Measurements from ENCODE around the gene TCF7L2.

The TCF7L2 gene

DNA sequence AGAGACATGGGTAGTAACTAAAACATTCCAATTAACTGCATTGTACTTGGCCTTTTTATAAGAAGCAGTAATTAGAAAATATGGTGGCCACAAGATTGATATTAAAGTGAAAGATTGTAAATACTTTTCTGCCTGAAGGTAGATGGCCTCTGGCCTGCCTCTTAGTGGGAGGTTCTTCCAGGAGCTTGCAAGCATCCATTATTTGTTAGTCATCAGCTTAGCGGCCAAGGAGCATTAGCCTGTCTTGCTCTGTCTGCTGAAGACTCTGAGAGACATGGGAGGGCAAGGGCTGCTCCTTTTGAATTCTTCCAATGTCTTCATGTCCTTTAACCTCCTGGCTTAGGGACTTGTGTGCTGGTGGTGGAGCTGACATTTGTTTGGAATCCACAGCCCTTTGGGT is 80.4 kb downstream of the TCF7L2 start:
- ATAC-seq (replicated peaks) (no peak), DNase-seq (no peak)
- Mint-ChIP-seq H3K36me3 (ENCODE audit: insufficient read depth) (peaks cover 6% of the 10 kb centered on the region), H3K9me3 (no peaks in the 10 kb centered on the region), H3K4me3 (no peak overlapping the region), H3K27me3 (peaks cover 0 to 10% of the 10 kb centered on the region in 2 donors), H3K4me1 (ENCODE audit: low read depth in 2 of 2) (peaks cover 5 to 7% of the 10 kb centered on the region in 2 donors), H3K27ac (no peak overlapping the region)

- Mint-ChIP-seq H3K27me3 (peaks cover 0 to 10% of the 10 kb centered on the region in 2 donors), H3K4me3 (no peak overlapping the region), H3K9me3 (no peaks in the 10 kb centered on the region), H3K4me1 (ENCODE audit: low read depth in 2 of 2) (peaks cover 5 to 7% of the 10 kb centered on the region in 2 donors), H3K27ac (no peak overlapping the region), H3K36me3 (ENCODE audit: insufficient read depth) (peaks cover 6% of the 10 kb centered on the region)
- no peak for DNase-seq
- no peak for ATAC-seq (replicated peaks)
These were observed 81.1 kb downstream of the TCF7L2 start for GRCh38 chr10:113031147-113031546.

- Mint-ChIP-seq H3K36me3 (ENCODE audit: insufficient read depth) (peaks cover 6% of the 10 kb centered on the region), H3K27ac (no peak overlapping the region), H3K4me1 (ENCODE audit: low read depth in 2 of 2) (no peaks in the 10 kb centered on the region), H3K27me3 (no peaks in the 10 kb centered on the region), H3K9me3 (no peaks in the 10 kb centered on the region), H3K4me3 (no peak overlapping the region)
- no peak for DNase-seq
- ATAC-seq (replicated peaks): no peak
These were observed 83.9 kb downstream of the TCF7L2 start for GRCh38 chr10:113033991-113034390.

- ATAC-seq (replicated peaks) (no peak), DNase-seq (no peak)
- Mint-ChIP-seq H3K9me3 (no peaks in the 10 kb centered on the region), H3K4me3 (no peak overlapping the region), H3K27me3 (no peaks in the 10 kb centered on the region), H3K4me1 (ENCODE audit: low read depth in 2 of 2) (no peaks in the 10 kb centered on the region), H3K36me3 (ENCODE audit: insufficient read depth) (peaks cover 6% of the 10 kb centered on the region), H3K27ac (no peak overlapping the region)
These were observed 85.8 kb downstream of the TCF7L2 start for GRCh38 chr10:113035732-113036312.

DNA sequence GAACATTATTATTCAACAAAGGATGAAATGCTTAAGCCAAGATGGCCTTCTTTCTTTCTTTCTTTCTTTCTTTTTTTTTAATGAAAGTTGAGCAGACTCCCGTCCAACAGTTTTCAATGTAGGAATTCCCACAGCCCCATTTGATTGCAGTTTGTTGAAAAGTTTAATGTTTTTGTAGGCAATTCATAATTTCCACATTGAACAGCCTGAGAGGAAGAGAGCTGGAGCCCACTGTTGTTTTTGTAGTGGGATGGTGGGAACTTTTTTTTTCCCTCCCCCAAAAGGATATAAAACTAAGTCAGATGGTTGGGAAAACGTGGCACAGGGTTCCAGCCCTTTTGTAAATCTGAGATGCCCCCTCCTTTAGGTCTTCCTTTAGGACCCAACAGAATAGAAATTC is 86.6 kb downstream of the TCF7L2 start:
- Mint-ChIP-seq H3K9me3 (no peaks in the 10 kb centered on the region), H3K4me1 (ENCODE audit: low read depth in 2 of 2) (no peaks in the 10 kb centered on the region), H3K4me3 (no peak overlapping the region), H3K27me3 (no peaks in the 10 kb centered on the region), H3K27ac (peak overlapping the region in 1 of 2 donors; percentile 12), H3K36me3 (ENCODE audit: insufficient read depth) (peaks cover 6% of the 10 kb centered on the region)
- ATAC-seq (replicated peaks) (no peak), DNase-seq (no peak)

- DNase-seq: no peak
- Mint-ChIP-seq H3K9me3 (no peaks in the 10 kb centered on the region), H3K4me1 (ENCODE audit: low read depth in 2 of 2) (peaks cover 0 to under 1% of the 10 kb centered on the region in 2 donors), H3K36me3 (ENCODE audit: insufficient read depth) (peaks cover 6% of the 10 kb centered on the region), H3K4me3 (no peak overlapping the region), H3K27ac (peak overlapping the region in 1 of 2 donors; percentile 12), H3K27me3 (no peaks in the 10 kb centered on the region)
- ATAC-seq (replicated peaks): no peak
These were observed 87.2 kb downstream of the TCF7L2 start for GRCh38 chr10:113037218-113037617.

GRCh38 chr10:113038183-113038582 is 88.1 kb downstream of the TCF7L2 start:
- Mint-ChIP-seq H3K9me3 (no peaks in the 10 kb centered on the region), H3K4me1 (ENCODE audit: low read depth in 2 of 2) (peaks cover 0 to 4% of the 10 kb centered on the region in 2 donors)

GRCh38 chr10:113038985-113039384 is 88.9 kb downstream of the TCF7L2 start:
- Mint-ChIP-seq H3K27ac (no peak overlapping the region), H3K4me1 (ENCODE audit: low read depth in 2 of 2) (peaks cover 0 to 4% of the 10 kb centered on the region in 2 donors), H3K36me3 (ENCODE audit: insufficient read depth) (peaks cover 4% of the 10 kb centered on the region), H3K9me3 (no peaks in the 10 kb centered on the region), H3K27me3 (no peaks in the 10 kb centered on the region), H3K4me3 (no peak overlapping the region)
- ATAC-seq (replicated peaks) (no peak), DNase-seq (no peak)

More at GRCh38 chr10:113038183-113038582, 88.1 kb downstream of the TCF7L2 start:
- ATAC-seq (replicated peaks) (no peak), DNase-seq (no peak)
- Mint-ChIP-seq H3K36me3 (ENCODE audit: insufficient read depth) (peaks cover 5% of the 10 kb centered on the region), H3K27ac (no peak overlapping the region), H3K27me3 (no peaks in the 10 kb centered on the region), H3K4me3 (no peak overlapping the region)

GRCh38 chr10:113041324-113041723 is 91.3 kb downstream of the TCF7L2 start:
- no peaks in the 10 kb centered on the region for H3K9me3 Mint-ChIP-seq
- H3K36me3 Mint-ChIP-seq (ENCODE audit: insufficient read depth): peaks cover 4% of the 10 kb centered on the region
- H3K27ac Mint-ChIP-seq: no peak overlapping the region
- ATAC-seq (replicated peaks): no peak
- no peaks in the 10 kb centered on the region for H3K27me3 Mint-ChIP-seq
- H3K4me3 Mint-ChIP-seq: no peak overlapping the region
- no peak for DNase-seq
- peaks cover 0 to 9% of the 10 kb centered on the region in 2 donors for H3K4me1 Mint-ChIP-seq (ENCODE audit: low read depth in 2 of 2)

DNA sequence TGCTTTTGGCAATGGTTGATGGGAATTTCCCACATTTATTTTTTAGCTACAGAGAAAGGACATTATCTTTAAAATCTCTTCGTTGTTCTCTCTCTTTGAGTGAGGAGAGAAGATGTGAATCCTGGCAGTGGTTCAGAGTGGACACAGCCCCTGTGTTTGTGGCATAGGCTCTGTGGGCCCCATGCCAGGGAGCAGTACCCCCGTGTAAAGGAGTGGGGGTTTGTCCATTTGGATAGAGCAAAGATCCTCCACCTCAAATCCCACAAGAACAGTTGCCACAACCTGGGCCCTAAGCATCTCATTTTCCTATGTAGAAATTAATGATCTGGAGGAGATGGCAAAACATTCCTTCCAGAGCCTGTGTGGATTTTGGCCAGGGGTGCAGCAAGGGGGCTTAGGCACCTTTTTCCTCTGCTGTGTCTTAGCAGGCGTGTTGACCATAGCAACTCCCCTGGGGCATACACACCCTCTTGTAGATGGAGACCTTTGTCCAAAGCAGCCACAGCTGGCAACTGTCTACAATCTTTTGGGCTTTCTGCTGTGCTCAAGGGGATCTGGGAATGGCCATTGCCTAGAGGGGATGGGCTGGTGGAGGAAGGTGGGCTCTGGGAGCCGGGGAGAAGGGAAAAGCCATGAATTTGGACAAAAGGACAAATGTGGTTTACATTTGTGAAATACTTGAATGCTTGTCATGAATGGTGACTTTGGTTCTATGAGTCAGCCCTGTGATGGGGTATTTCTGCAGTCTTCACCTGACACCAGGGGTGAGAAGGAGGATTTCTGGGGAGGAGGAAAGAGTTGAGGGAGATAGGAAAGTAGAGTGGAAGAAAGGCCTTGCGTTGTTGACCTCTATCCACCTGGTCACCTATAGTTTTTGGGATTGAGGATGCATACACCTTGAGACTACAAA is 92.0 kb downstream of the TCF7L2 start:
- DNase-seq: no peak
- H3K4me3 Mint-ChIP-seq: no peak overlapping the region
- H3K4me1 Mint-ChIP-seq (ENCODE audit: low read depth in 2 of 2): peaks cover 0 to 9% of the 10 kb centered on the region in 2 donors
- ATAC-seq (replicated peaks): no peak
- no peaks in the 10 kb centered on the region for H3K9me3 Mint-ChIP-seq
- H3K27me3 Mint-ChIP-seq: no peaks in the 10 kb centered on the region
- H3K36me3 Mint-ChIP-seq (ENCODE audit: insufficient read depth): peaks cover 2% of the 10 kb centered on the region
- no peak overlapping the region for H3K27ac Mint-ChIP-seq

GRCh38 chr10:113042868-113043267 is 92.8 kb downstream of the TCF7L2 start:
- Mint-ChIP-seq H3K4me3 (no peak overlapping the region), H3K4me1 (ENCODE audit: low read depth in 2 of 2) (peaks cover 0 to 9% of the 10 kb centered on the region in 2 donors), H3K36me3 (ENCODE audit: insufficient read depth) (no peaks in the 10 kb centered on the region), H3K27me3 (no peaks in the 10 kb centered on the region), H3K9me3 (no peaks in the 10 kb centered on the region), H3K27ac (no peak overlapping the region)
- ATAC-seq (replicated peaks) (no peak), DNase-seq (no peak)

DNA sequence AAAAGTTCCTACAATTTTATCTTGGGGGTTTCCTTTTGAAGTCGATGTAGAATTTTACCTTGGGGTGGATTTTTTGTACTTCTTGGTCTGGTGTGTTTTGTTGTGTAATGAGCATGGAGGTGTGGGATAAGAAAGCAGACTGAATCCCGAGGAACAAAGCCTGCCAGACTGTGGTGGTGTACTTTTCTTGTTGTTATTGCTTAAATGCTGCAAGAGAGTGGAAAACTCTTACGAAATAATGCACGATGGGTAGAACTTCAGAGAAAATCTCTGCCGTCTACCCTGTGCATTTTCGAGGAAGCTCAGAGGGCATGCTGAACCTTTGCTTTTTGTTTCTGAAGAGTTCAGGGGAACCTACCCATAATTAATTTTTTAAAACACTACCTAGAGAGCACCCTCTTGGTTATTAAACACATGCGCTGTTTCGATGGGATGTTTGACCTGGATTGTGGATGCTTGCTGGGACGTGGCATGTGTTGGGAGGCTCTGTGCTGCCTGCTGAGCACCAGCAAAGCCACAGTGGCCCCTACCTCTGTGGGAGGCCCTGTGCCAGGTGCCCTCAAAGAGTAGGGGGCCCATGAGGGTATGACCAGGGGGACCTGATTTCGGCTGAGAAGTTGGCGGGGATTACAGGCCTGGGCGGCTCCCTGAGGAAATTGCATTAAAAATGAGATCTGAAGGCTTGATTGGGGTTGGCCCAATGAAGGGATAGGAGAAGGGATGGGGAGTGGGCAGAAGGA is 94.1 kb downstream of the TCF7L2 start:
- Mint-ChIP-seq H3K9me3 (no peaks in the 10 kb centered on the region), H3K4me3 (no peak overlapping the region), H3K27me3 (no peaks in the 10 kb centered on the region), H3K36me3 (ENCODE audit: insufficient read depth) (no peaks in the 10 kb centered on the region), H3K27ac (no peak overlapping the region), H3K4me1 (ENCODE audit: low read depth in 2 of 2) (peaks cover 1 to 10% of the 10 kb centered on the region in 2 donors)
- DNase-seq: no peak
- no peak for ATAC-seq (replicated peaks)

GRCh38 chr10:113045147-113046055 is 95.4 kb downstream of the TCF7L2 start:
- H3K4me3 Mint-ChIP-seq: no peak overlapping the region
- H3K27me3 Mint-ChIP-seq: no peaks in the 10 kb centered on the region
- ATAC-seq (replicated peaks) (no peak), DNase-seq (no peak)
- no peak overlapping the region for H3K27ac Mint-ChIP-seq
- no peaks in the 10 kb centered on the region for H3K9me3 Mint-ChIP-seq
- H3K36me3 Mint-ChIP-seq (ENCODE audit: insufficient read depth): no peaks in the 10 kb centered on the region
- H3K4me1 Mint-ChIP-seq (ENCODE audit: low read depth in 2 of 2): peaks cover 9 to 20% of the 10 kb centered on the region in 2 donors

Data from effector memory CD8-positive, alpha-beta T cell (primary cell).